Measurements from ENCODE around the gene TF.

Gene TF

GRCh38 chr3:133747373-133747772, 1.2 kb downstream of the TF start:
- DNase-seq (ENCODE audit: low spot score): no peak

GRCh38 chr3:133747907-133748639, 1.9 kb downstream of the TF start:
- DNase-seq (ENCODE audit: low spot score): no peak

- DNase-seq (ENCODE audit: low spot score): no peak
Observed at GRCh38 chr3:133749427-133750258, 3.5 kb downstream of the TF start.

GRCh38 chr3:133750259-133750656, 4.1 kb downstream of the TF start:
- DNase-seq (ENCODE audit: low spot score): no peak

GRCh38 chr3:133753107-133753778, 7.0 kb downstream of the TF start:
- no peak for DNase-seq (ENCODE audit: low spot score)

- DNase-seq (ENCODE audit: low spot score): no peak
Observed at GRCh38 chr3:133753779-133754164, 7.6 kb downstream of the TF start.

GRCh38 chr3:133754455-133754854, 8.3 kb downstream of the TF start:
- no peak for DNase-seq (ENCODE audit: low spot score)

GRCh38 chr3:133754973-133755828, 9.0 kb downstream of the TF start:
- no peak for DNase-seq (ENCODE audit: low spot score)

- no peak for DNase-seq (ENCODE audit: low spot score)
Observed at GRCh38 chr3:133756716-133757694, 10.8 kb downstream of the TF start.

- no peak for DNase-seq (ENCODE audit: low spot score)
Observed at GRCh38 chr3:133757701-133758567, 11.7 kb downstream of the TF start.

- no peak for DNase-seq (ENCODE audit: low spot score)
Observed at GRCh38 chr3:133758568-133758928, 12.4 kb downstream of the TF start.

- DNase-seq (ENCODE audit: low spot score): no peak
Observed at GRCh38 chr3:133758964-133759739, 13.0 kb downstream of the TF start.

GRCh38 chr3:133759740-133760305, 13.6 kb downstream of the TF start:
- no peak for DNase-seq (ENCODE audit: low spot score)

GRCh38 chr3:133760916-133761315, 14.7 kb downstream of the TF start:
- DNase-seq (ENCODE audit: low spot score): no peak

GRCh38 chr3:133761605-133762484, 15.7 kb downstream of the TF start:
- DNase-seq (ENCODE audit: low spot score): no peak

GRCh38 chr3:133762539-133762938, 16.3 kb downstream of the TF start:
- no peak for DNase-seq (ENCODE audit: low spot score)

GRCh38 chr3:133763797-133764683, 17.8 kb downstream of the TF start:
- DNase-seq (ENCODE audit: low spot score): no peak
